ENCODE data around the gene DUOXA1.

DNA sequence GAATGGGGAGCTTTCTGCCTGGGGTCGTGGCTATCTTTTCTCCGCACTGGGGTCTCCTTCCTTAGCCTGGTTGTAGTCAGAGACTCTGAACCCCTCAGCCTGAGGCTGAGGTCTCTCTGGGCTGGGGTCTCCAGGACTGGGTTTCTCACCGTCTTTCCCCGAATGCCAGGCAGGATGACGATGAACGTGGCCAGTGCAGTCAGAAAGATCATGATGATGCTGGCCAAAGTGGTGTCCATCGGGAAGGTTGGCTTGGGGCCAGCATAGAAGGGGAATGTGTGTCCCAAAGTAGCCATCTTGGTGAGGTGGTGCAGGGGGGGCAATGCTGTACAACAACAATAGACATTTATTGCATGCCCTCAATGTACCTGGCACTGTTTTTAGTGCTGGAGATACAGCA, 7.0 kb downstream of the DUOXA1 start:
- TF ChIP-seq POLR2AphosphoS5 (IDR thresholded peaks at IDR 0.05; ENCODE audit: low read depth): no peak
- TF ChIP-seq, protein P1, sequence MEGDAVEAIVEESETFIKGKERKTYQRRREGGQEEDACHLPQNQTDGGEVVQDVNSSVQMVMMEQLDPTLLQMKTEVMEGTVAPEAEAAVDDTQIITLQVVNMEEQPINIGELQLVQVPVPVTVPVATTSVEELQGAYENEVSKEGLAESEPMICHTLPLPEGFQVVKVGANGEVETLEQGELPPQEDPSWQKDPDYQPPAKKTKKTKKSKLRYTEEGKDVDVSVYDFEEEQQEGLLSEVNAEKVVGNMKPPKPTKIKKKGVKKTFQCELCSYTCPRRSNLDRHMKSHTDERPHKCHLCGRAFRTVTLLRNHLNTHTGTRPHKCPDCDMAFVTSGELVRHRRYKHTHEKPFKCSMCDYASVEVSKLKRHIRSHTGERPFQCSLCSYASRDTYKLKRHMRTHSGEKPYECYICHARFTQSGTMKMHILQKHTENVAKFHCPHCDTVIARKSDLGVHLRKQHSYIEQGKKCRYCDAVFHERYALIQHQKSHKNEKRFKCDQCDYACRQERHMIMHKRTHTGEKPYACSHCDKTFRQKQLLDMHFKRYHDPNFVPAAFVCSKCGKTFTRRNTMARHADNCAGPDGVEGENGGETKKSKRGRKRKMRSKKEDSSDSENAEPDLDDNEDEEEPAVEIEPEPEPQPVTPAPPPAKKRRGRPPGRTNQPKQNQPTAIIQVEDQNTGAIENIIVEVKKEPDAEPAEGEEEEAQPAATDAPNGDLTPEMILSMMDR (conservative IDR thresholded peaks at IDR 0.05; ENCODE audit: low read depth in 2 of 2): no peak
- no peak for TF ChIP-seq EZH2phosphoT487 (IDR thresholded peaks at IDR 0.05; ENCODE audit: unreplicated experiment)
